DND-41 (cell line): ENCODE data around the gene MED29.

Experiments
- ATAC-seq: fragments of 200-7000 bp; cut with Tn5 transposase; 3 replicates; pipeline ENCODE4 v1.9.1; 2021; ENCODE audit warnings: low read depth; ENCODE audit not compliant: insufficient read depth
- DNase-seq: peaks from one replicate; pipeline ENCODE4 v3.0.0-alpha.2; 2020
- H2AFZ ChIP-seq: 2 replicates; pipeline ENCODE4 v1.6.0; 2012; ENCODE audit warnings: low read depth, low read length
- H3K27ac ChIP-seq: 2 replicates; pipeline ENCODE4 v1.5.1; 2012; ENCODE audit warnings: low read length, inconsistent platforms
- H3K27me3 ChIP-seq: fragments of 200-600 bp; sonication (generic); 2 replicates; pipeline ENCODE4 v1.6.0; 2012; ENCODE audit warnings: low read length, mild to moderate bottlenecking, inconsistent platforms; ENCODE audit not compliant: insufficient read depth, poor library complexity
- H3K36me3 ChIP-seq: 2 replicates; pipeline ENCODE4 v1.5.1; 2012; ENCODE audit warnings: low read length, inconsistent platforms; ENCODE audit not compliant: insufficient read depth
- H3K4me1 ChIP-seq: 2 replicates; pipeline ENCODE4 v1.5.1; 2012; ENCODE audit warnings: mild to moderate bottlenecking, low read length; ENCODE audit not compliant: insufficient read depth
- H3K4me2 ChIP-seq: 2 replicates; pipeline ENCODE4 v1.6.0; 2012; ENCODE audit warnings: mild to moderate bottlenecking, moderate library complexity, low read length, inconsistent platforms; ENCODE audit not compliant: insufficient read depth
- H3K4me3 ChIP-seq, 2 experiments: fragments of 200-600 bp in 1 of 2; shearing (Covaris generic) in 1 of 2; 2 replicates each; pipeline ENCODE4 v1.5.1; 2012 to 2016; ENCODE audit warnings: inconsistent platforms in 2 of 2, low read length in 2 of 2, mild to moderate bottlenecking in 2 of 2, low read depth in 1 of 2, moderate library complexity in 1 of 2
- H3K79me2 ChIP-seq: 2 replicates; pipeline ENCODE4 v1.6.0; 2012; ENCODE audit warnings: low read length, inconsistent platforms; ENCODE audit not compliant: insufficient read depth
- H3K9ac ChIP-seq: 2 replicates; pipeline ENCODE4 v1.6.0; 2012; ENCODE audit warnings: low read depth, mild to moderate bottlenecking, inconsistent platforms, low read length, moderate library complexity
- H3K9me3 ChIP-seq: 2 replicates; pipeline ENCODE4 v1.5.1; 2012; ENCODE audit warnings: low read length, moderate library complexity, mild to moderate bottlenecking, inconsistent platforms; ENCODE audit not compliant: insufficient read depth, severe bottlenecking
- H4K20me1 ChIP-seq: 2 replicates; pipeline ENCODE4 v1.6.0; 2012; ENCODE audit warnings: low read length; ENCODE audit not compliant: insufficient read depth
- EZH2 ChIP-seq: IDR thresholded peaks from 3 replicates; pipeline ENCODE4 v1.6.1; 2012; ENCODE audit warnings: borderline replicate concordance, low read depth, mild to moderate bottlenecking, moderate library complexity, low read length, inconsistent platforms; ENCODE audit not compliant: severe bottlenecking
- TF ChIP-seq, protein P1 (sequence below): IDR thresholded peaks from 2 replicates; pipeline ENCODE4 v1.5.1; 2012; ENCODE audit warnings: borderline replicate concordance, low read length, moderate library complexity, mild to moderate bottlenecking; ENCODE audit not compliant: poor library complexity, severe bottlenecking; ENCODE audit errors: extremely low read depth

The MED29 gene

DNA sequence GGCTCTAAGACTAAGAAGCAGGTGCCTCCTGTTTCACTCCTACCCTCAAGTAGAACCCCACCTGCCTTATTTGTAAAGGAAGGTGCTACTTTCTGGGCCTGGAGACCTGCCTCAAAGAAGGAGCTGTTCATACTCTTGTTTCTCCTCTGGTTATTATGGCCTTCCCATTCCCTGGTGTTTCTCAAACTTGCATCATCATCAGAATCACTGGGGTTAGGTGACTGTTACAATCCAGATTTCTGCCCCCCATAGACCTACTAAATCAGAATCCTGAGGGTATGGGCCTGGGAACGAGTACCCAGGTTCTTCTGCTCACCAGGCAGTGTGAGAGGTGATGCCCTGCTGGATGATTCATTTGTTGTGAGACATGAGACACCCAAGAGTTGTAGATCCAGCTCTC is 30.6 kb upstream of the MED29 start:
- no peak overlapping the region for H3K27ac ChIP-seq
- peaks cover 89% of the 10 kb centered on the region for H3K36me3 ChIP-seq
- H3K27me3 ChIP-seq: no peaks in the 10 kb centered on the region
- H3K9me3 ChIP-seq: no peaks in the 10 kb centered on the region
- no peak overlapping the region for H2AFZ ChIP-seq
- peaks cover 11% of the 10 kb centered on the region; the same call in 1 of the 2 replicates for H4K20me1 ChIP-seq
- no peak overlapping the region for H3K4me3 ChIP-seq
- no peak overlapping the region for H3K4me2 ChIP-seq
- ATAC-seq (no peak), DNase-seq (no peak)
- H3K4me1 ChIP-seq: no peaks in the 10 kb centered on the region
- H3K9ac ChIP-seq: no peak overlapping the region
- TF ChIP-seq, protein P1, sequence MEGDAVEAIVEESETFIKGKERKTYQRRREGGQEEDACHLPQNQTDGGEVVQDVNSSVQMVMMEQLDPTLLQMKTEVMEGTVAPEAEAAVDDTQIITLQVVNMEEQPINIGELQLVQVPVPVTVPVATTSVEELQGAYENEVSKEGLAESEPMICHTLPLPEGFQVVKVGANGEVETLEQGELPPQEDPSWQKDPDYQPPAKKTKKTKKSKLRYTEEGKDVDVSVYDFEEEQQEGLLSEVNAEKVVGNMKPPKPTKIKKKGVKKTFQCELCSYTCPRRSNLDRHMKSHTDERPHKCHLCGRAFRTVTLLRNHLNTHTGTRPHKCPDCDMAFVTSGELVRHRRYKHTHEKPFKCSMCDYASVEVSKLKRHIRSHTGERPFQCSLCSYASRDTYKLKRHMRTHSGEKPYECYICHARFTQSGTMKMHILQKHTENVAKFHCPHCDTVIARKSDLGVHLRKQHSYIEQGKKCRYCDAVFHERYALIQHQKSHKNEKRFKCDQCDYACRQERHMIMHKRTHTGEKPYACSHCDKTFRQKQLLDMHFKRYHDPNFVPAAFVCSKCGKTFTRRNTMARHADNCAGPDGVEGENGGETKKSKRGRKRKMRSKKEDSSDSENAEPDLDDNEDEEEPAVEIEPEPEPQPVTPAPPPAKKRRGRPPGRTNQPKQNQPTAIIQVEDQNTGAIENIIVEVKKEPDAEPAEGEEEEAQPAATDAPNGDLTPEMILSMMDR: no peak
- no peak for TF ChIP-seq EZH2
- no peaks in the 10 kb centered on the region for H3K79me2 ChIP-seq

DNA sequence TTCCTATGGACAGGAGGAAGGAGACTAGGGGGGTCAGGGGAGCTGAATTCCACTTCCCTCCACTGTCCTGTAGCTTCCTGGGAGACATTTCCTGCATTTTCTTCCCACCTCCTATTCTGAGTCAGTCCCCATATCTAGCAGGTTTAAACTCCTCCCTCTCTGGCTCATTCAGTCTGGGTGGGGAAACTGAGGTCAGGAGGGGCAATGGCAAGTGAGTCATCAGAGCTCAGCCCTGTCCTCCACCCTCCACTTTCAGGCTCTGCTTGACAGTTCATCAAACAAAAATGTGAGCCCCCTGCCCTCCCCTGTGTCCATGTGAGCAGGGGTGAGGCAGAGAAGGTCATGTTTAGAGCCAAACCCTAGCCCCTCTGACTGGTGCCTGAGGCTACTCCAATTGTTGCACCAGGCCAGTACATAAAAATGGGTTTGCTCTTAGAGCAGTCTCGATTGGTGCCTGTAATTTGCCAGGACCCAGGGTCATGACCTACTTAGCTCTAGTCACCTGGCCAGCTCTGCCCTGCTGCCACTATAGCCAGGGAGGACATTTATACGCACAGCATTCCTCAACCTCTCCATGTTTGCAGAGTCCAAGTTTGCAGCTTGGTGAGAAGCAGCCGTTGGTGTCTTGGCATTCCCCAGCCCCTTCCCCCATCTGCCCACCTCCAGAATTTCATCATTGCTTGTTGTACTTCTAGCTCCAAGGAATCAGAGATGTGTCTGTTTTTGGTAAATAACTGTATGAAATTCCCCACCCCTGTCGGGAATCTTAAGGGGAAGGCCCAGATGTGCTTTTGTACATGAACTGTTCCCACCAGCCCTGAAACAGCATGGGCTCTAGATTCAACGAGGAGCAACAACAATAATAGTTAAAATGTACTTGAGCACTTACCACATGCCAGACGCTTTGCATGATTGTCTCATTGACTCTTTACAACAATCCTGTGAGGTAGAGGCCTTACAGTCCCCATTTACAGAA is 28.2 kb upstream of the MED29 start:
- H3K36me3 ChIP-seq: peaks cover 78% of the 10 kb centered on the region
- no peak overlapping the region for H3K27ac ChIP-seq
- no peaks in the 10 kb centered on the region for H3K4me1 ChIP-seq
- DNase-seq (no peak), ATAC-seq (no peak)
- no peak for TF ChIP-seq EZH2
- TF ChIP-seq, protein P1: no peak
- H3K9ac ChIP-seq: no peak overlapping the region
- H3K9me3 ChIP-seq: no peaks in the 10 kb centered on the region
- H3K79me2 ChIP-seq: no peaks in the 10 kb centered on the region
- no peak overlapping the region for H3K4me3 ChIP-seq
- H4K20me1 ChIP-seq: 0 out of 2 replicates have a peak, but pooled peaks cover 3% of the 10 kb centered on the region
- no peaks in the 10 kb centered on the region for H3K27me3 ChIP-seq
- H3K4me2 ChIP-seq: no peak overlapping the region
- no peak overlapping the region for H2AFZ ChIP-seq

DNA sequence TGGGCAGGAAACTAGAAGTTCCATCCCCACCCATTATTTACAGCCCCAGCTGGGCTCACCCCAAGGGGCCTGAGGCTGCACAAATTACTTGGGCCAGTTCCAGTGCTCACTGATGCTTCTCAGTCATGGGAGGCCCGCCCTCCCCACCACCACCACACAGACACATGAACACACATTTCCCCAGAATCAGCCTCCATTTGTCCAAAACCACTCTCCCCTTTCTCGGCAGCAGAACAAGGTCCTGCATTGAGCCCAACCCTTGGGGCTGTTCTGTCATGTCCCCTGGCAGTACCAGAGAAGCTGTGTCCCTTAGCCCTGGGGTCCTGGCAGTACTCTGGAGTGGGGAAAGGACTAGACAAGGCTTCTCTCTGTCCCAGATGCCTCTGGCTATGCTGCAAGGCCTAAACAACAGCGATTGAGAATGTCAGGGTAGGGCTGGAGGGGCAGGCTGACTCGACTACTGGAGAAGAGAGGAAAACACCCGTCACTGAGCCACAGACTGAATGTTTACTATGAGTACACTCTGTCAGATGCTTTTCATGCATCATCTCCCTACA is 27.2 kb upstream of the MED29 start:
- TF ChIP-seq, protein P1: no peak
- no peak for TF ChIP-seq EZH2
- Histone ChIP-seq H3K27ac (no peak overlapping the region), H3K27me3 (no peaks in the 10 kb centered on the region), H2AFZ (no peak overlapping the region), H4K20me1 (peaks cover 3% of the 10 kb centered on the region; the same call in 1 of the 2 replicates), H3K4me3 (no peak overlapping the region), H3K4me2 (no peak overlapping the region), H3K9me3 (no peaks in the 10 kb centered on the region), H3K4me1 (no peaks in the 10 kb centered on the region), H3K79me2 (no peaks in the 10 kb centered on the region), H3K9ac (no peak overlapping the region), H3K36me3 (peaks cover 77% of the 10 kb centered on the region)
- DNase-seq (no peak), ATAC-seq (no peak)
